ENCODE data around the gene FLRT2. TPM values are rescaled to one million over a fixed set of nuclear protein-coding genes. Genes with fewer than 3 reads are reported as not detected.

FLRT2 gene
- total RNA-seq, 4 donors from 2014 or later: 0.61 to 8.4 (median 6.4) TPM

DNA sequence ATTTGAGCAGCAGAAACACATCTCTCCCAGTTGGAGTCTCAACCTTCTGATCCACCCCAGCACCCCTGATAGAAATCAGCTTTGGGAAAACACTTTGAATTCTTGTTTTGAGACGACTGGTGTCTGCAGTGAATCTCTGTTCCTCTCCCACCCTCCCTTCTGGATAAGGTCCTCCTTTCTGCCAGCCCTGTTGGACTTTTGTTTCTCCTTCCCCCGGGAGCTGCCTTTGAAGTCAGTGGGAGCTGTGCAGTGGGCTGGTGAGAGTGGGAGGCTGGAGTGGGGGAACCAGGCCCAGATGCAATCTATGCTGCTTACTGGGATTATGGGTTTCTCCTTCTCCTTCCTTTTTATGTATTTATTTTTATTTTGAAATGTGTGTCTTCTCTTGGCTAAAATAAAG is 49.0 kb downstream of the FLRT2 start:
- Histone ChIP-seq H3K4me1 (peaks cover 0 to 49% (median 0%) of the 10 kb centered on the region in 3 donors), H3K36me3 (no peaks in the 10 kb centered on the region), H3K27ac (no peak overlapping the region), H3K9me3 (no peaks in the 10 kb centered on the region), H3K4me3 (no peak overlapping the region), H3K27me3 (no peaks in the 10 kb centered on the region)
- TF ChIP-seq, protein P1, sequence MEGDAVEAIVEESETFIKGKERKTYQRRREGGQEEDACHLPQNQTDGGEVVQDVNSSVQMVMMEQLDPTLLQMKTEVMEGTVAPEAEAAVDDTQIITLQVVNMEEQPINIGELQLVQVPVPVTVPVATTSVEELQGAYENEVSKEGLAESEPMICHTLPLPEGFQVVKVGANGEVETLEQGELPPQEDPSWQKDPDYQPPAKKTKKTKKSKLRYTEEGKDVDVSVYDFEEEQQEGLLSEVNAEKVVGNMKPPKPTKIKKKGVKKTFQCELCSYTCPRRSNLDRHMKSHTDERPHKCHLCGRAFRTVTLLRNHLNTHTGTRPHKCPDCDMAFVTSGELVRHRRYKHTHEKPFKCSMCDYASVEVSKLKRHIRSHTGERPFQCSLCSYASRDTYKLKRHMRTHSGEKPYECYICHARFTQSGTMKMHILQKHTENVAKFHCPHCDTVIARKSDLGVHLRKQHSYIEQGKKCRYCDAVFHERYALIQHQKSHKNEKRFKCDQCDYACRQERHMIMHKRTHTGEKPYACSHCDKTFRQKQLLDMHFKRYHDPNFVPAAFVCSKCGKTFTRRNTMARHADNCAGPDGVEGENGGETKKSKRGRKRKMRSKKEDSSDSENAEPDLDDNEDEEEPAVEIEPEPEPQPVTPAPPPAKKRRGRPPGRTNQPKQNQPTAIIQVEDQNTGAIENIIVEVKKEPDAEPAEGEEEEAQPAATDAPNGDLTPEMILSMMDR (IDR thresholded peaks at IDR 0.05): no peak
- TF ChIP-seq POLR2A (IDR thresholded peaks at IDR 0.05): no peak
- WGBS, 2 donors: 44 to 91% methylated on average over 2 of the region's 2 CpGs
- DNase-seq: no peak
- intact Hi-C loops (cut with DNase I): no loop called here

DNA sequence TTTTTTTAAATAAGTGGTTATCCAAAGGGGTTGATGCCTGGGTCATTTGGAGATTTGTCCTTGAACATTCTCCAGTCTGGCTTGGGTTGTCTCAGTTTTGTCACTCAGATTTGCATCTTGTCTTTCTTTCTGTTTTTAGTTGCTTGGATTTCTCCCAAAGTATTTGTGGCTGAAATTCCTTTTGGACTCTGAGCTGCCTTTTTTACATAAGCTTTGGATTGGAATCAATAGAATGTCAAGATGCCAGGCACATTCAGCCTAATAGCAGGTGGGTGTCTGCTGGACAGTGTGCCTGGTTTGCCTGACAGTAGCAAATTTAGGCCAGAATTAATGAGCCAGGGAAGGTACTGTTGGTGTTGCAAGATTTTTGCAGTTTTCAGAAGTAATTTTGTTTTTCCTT is 50.0 kb downstream of the FLRT2 start:
- intact Hi-C loops (cut with DNase I): no loop called here
- no peaks in the 10 kb centered on the region for H3K9me3 ChIP-seq
- no peaks in the 10 kb centered on the region for H3K36me3 ChIP-seq
- no peak overlapping the region for H3K27ac ChIP-seq
- no peak for DNase-seq
- no peaks in the 10 kb centered on the region for H3K27me3 ChIP-seq
- no peak for TF ChIP-seq POLR2A (IDR thresholded peaks at IDR 0.05)
- TF ChIP-seq, protein P1 (IDR thresholded peaks at IDR 0.05): no peak
- H3K4me1 ChIP-seq: peaks cover 0 to 53% (median 0%) of the 10 kb centered on the region in 3 donors
- no peak overlapping the region for H3K4me3 ChIP-seq

DNA sequence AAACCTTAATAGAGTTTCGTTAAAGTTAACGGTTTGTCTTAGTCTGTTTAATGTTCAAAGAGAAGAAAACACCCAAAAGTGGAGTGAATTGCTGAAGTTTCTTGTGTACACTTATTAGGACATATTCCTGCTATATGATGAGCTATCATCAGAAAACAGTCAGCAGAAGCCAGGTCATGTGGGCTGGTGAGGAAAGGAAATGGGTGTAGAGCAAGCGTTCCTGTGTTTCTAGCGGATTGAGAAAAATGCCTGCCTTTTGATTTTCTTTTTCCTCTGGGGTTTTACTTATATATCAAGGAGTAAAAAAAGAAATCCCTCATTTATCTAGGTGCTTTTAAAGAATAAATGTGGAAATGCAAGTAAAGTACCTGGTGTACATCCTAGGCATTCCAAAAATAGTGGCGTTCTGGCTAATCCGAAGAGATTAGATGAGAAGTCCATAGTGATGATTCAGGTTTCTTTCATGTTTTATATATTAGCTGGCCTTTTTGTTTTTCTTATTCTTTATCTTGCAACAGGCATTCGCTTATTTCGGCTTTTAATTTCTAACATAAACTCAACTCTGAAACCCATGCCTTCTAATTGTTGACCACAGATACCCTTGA is 50.7 kb downstream of the FLRT2 start:
- Histone ChIP-seq H3K4me3 (no peak overlapping the region), H3K9me3 (no peaks in the 10 kb centered on the region), H3K27me3 (no peaks in the 10 kb centered on the region), H3K4me1 (peaks cover 0 to 48% (median 0%) of the 10 kb centered on the region in 3 donors), H3K27ac (no peak overlapping the region), H3K36me3 (no peaks in the 10 kb centered on the region)
- WGBS, 2 donors: 68 to 80% methylated on average over 8 of the region's 8 CpGs
- no peak for DNase-seq
- intact Hi-C loops (cut with DNase I): no loop called here
- TF ChIP-seq, protein P1 (IDR thresholded peaks at IDR 0.05): no peak
- no peak for TF ChIP-seq POLR2A (IDR thresholded peaks at IDR 0.05)

DNA sequence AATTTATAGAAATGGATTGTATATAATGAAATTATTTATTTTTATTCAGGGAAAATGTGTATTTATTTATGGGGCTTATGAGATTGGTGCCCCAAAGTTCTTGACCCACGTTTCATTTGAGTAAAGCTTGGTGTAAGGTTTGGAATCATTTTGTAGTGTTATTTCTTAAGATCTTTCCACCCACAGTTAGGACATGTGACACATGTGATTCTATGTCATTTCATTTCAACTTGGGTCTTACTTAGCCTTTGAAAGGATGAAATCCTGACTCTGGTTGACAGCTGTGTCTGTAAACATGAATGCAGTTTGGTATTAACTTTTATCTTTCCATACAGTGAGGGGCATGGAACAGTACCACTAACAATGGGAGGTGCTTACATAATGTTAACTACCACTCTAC is 51.7 kb downstream of the FLRT2 start:
- Histone ChIP-seq H3K4me3 (no peak overlapping the region), H3K27ac (no peak overlapping the region), H3K27me3 (no peaks in the 10 kb centered on the region), H3K4me1 (peaks cover 0 to 41% (median 0%) of the 10 kb centered on the region in 3 donors), H3K36me3 (no peaks in the 10 kb centered on the region), H3K9me3 (no peaks in the 10 kb centered on the region)
- no peak for DNase-seq
- intact Hi-C loops (cut with DNase I): no loop called here
- TF ChIP-seq, protein P1 (IDR thresholded peaks at IDR 0.05): no peak
- no peak for TF ChIP-seq POLR2A (IDR thresholded peaks at IDR 0.05)
- 57 to 69% methylated on average over 1 of the region's 1 CpG for WGBS, 2 donors

DNA sequence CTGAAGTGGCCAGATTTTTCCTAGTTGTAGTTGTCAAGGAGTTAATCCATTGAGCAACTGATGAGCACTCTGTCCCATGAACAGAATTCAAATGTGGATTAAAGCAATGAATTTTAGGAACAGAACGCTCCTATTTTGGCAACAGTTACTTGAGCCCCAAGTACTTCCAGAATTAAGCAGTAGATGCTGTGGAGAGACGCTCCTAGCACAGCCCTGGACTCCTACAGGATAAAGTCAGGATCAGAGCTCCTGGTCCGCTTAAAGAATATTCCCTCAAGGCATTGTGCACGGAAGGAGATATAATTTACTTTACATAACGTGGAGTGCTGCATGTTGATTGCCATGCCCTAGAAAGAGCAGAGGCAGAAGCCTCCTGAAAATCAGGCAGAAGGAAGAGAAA is 53.4 kb downstream of the FLRT2 start:
- WGBS, 2 donors: 39 to 59% methylated on average over 5 of the region's 5 CpGs
- Histone ChIP-seq H3K27me3 (no peaks in the 10 kb centered on the region), H3K27ac (no peak overlapping the region), H3K9me3 (no peaks in the 10 kb centered on the region), H3K4me1 (peaks cover 0 to 42% (median 0%) of the 10 kb centered on the region in 3 donors), H3K4me3 (no peak overlapping the region), H3K36me3 (no peaks in the 10 kb centered on the region)
- TF ChIP-seq, protein P1 (IDR thresholded peaks at IDR 0.05): no peak
- no peak for TF ChIP-seq POLR2A (IDR thresholded peaks at IDR 0.05)
- DNase-seq: no peak
- intact Hi-C loops (cut with DNase I): no loop called here

All from esophagus squamous epithelium (tissue), 5 donors.